Stimulated activated naive CD8-positive, alpha-beta T cell treated with anti-CD3 and anti-CD28 coated beads, Interleukin-15, amount 100 ng/mL, for 72 hours (primary cell): Measurements from ENCODE around the gene SMAD6.
"Not testable (repeated sequence)": the region's sequence is repeated elsewhere in the genome, so short reads cannot be mapped to it uniquely, and the experiment has no call there.

Experiments used
- ATAC-seq: fragments of 150-1000 bp; cut with Tn5 transposase; 2 replicates; pipeline ENCODE4 v1.10.0; 2021; ENCODE audit warnings: mild to moderate bottlenecking, moderate library complexity
- DNase-seq, 2 donors: peaks; one replicate each; pipeline ENCODE4 v3.0.0; 2021 to 2022
- H3K27ac Mint-ChIP-seq, 2 donors: one replicate each; pipeline ENCODE4 v1.8.0; 2022; ENCODE audit warnings: mild to moderate bottlenecking in 2 of 2, mixed read lengths in 2 of 2, moderate library complexity in 2 of 2
- H3K27me3 Mint-ChIP-seq: one replicate; pipeline ENCODE4 v1.8.0; 2022; ENCODE audit warnings: mixed read lengths
- H3K4me1 Mint-ChIP-seq: one replicate; pipeline ENCODE4 v1.8.0; 2022; ENCODE audit warnings: mild to moderate bottlenecking, mixed read lengths
- H3K4me3 Mint-ChIP-seq, 2 donors: one replicate each; pipeline ENCODE4 v1.8.0; 2022; ENCODE audit warnings: mild to moderate bottlenecking in 2 of 2, mixed read lengths in 2 of 2, moderate library complexity in 1 of 2
- H3K9me3 Mint-ChIP-seq, 2 donors: one replicate each; pipeline ENCODE4 v1.8.0; 2022; ENCODE audit warnings: mixed read lengths in 2 of 2

SMAD6 gene

DNA sequence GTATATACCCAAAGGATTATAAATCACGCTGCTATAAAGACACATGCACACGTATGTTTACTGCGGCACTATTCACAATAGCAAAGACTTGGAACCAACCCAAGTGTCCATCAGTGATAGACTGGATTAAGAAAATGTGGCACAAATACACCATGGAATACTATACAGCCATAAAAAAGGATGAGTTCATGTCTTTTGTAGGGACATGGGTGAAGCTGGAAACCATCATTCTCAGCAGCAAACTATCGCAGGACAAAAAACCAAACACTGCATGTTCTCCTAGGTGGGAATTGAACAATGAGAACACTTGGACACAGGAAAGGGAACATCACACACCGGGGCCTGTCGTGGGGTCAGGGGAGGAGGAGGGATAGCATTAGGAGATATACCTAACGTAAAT, 11.1 kb upstream of the SMAD6 start:
- not testable (repeated sequence) for ATAC-seq, H3K27ac Mint-ChIP-seq, DNase-seq, H3K9me3 Mint-ChIP-seq, H3K27me3 Mint-ChIP-seq, H3K4me3 Mint-ChIP-seq
- H3K4me1 Mint-ChIP-seq: peaks cover 12% of the 10 kb centered on the region

- Mint-ChIP-seq H3K27ac (no peak overlapping the region), H3K4me1 (peaks cover 12% of the 10 kb centered on the region), H3K9me3 (no peaks in the 10 kb centered on the region), H3K27me3 (no peaks in the 10 kb centered on the region), H3K4me3 (no peak overlapping the region)
- DNase-seq (no peak), ATAC-seq (no peak)
Measured at GRCh38 chr15:66691727-66692126, 10.3 kb upstream of the SMAD6 start.

GRCh38 chr15:66692391-66692790, 9.6 kb upstream of the SMAD6 start:
- ATAC-seq (no peak), DNase-seq (no peak)
- Mint-ChIP-seq H3K4me3 (no peak overlapping the region), H3K9me3 (no peaks in the 10 kb centered on the region), H3K4me1 (peaks cover 12% of the 10 kb centered on the region), H3K27ac (peak overlapping the region; percentile 38 to 66), H3K27me3 (no peaks in the 10 kb centered on the region)

DNA sequence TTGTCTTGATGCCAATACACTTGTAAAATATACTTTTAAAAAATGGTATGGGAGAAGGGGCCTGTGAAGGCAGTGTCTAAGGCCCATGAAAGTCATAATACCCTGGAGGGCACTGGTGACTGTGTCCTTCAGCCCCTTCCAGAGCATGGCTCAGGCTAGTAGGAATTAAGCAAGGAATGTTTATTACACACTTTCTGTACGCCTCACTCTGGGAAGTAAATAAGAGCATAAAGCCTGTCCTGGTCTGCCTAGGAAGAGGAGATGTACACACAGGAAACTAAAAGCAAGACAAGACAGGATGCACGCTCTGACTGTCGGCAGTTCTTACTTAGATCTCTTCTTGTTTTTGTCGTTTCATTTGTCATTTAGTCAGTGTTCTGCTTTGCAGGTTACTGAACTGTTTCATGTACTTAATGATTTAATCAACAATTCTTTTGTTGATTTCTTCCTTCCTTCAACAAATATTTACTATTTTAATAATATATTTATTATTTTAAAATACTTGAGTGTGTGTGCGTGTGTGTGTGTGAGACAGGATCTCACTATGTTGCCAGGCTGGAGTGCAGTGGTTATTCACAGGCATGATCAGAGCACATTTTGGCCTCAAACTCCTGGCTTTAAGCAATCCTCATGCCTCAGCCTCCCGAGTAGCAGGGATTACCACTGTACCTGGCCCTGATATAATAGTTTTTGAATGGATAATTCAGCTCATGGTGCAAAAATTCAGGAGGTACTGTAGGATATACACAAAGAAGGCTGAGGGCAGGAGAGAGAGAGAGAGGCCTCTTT, 9.0 kb upstream of the SMAD6 start:
- H3K9me3 Mint-ChIP-seq: no peaks in the 10 kb centered on the region
- peak overlapping the region; percentile 90 to 91 for H3K27ac Mint-ChIP-seq
- ATAC-seq (peak; percentile 78), DNase-seq (peak; percentile 9 to 20)
- peaks cover 12% of the 10 kb centered on the region for H3K4me1 Mint-ChIP-seq
- H3K4me3 Mint-ChIP-seq: peak overlapping the region in 1 of 2 donors; percentile 51
- no peaks in the 10 kb centered on the region for H3K27me3 Mint-ChIP-seq

DNA sequence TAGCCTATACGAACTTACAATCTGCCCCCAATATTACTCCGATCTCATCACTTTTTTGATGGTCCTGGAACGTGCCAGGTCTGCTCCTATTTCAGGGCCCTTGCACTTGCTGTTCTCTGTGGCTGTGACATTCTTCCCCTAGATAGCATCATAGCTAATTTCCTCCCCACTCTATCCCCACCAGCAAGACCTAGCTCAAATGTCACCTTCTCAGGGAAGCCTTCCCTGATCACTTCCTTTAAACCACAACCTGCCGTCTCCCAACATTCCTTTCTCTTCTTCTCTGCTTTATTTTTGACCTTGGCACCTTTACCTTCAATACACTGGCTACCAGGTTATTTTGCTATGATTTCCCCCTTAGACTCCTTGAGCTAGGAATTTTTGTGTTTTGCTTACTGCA, 5.3 kb upstream of the SMAD6 start:
- peaks cover 1% of the 10 kb centered on the region for H3K27me3 Mint-ChIP-seq
- DNase-seq: no peak
- no peaks in the 10 kb centered on the region for H3K9me3 Mint-ChIP-seq
- H3K4me3 Mint-ChIP-seq: no peak overlapping the region
- H3K4me1 Mint-ChIP-seq: peaks cover 15% of the 10 kb centered on the region
- H3K27ac Mint-ChIP-seq: no peak overlapping the region
- no peak for ATAC-seq

DNA sequence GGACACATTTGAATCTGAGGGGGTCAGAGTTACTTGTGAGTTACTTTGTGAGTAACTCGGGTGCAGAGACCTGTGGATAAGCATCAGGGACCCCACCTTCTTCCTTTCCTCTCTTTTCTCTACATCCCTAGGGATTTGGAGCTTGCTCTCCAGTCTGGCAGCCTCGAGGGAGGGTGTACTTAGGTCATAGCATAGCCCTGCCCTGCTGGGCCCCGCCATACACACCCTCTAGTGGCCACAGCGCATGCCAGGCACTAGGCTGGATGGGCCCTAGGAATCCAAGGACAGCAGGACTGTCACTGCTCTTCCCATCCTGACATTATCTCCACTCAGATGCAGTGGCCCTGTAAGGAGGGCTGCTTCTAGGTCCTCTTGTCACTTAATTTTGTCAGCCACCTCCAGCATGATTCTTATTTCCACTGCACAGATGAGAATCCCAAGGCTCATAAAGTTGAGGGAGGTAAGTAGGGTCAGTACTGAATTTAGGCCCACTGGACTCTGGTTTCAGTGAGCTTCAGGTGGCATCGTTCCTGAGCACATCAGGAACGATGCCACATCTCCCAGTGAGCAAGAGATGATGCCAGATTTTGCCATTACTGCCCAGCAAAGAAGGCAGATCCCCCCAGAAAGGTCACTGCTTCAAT, 3.6 kb upstream of the SMAD6 start:
- Mint-ChIP-seq H3K9me3 (no peaks in the 10 kb centered on the region), H3K27ac (no peak overlapping the region), H3K27me3 (peaks cover 16% of the 10 kb centered on the region), H3K4me1 (peaks cover 19% of the 10 kb centered on the region), H3K4me3 (no peak overlapping the region)
- DNase-seq (no peak), ATAC-seq (no peak)

- ATAC-seq (no peak), DNase-seq (no peak)
- no peak overlapping the region for H3K4me3 Mint-ChIP-seq
- H3K4me1 Mint-ChIP-seq: peaks cover 17% of the 10 kb centered on the region
- no peaks in the 10 kb centered on the region for H3K9me3 Mint-ChIP-seq
- peaks cover 18% of the 10 kb centered on the region for H3K27me3 Mint-ChIP-seq
- H3K27ac Mint-ChIP-seq: no peak overlapping the region
Measured at GRCh38 chr15:66698971-66699370, 3.1 kb upstream of the SMAD6 start.

GRCh38 chr15:66700412-66700801, 1.6 kb upstream of the SMAD6 start:
- Mint-ChIP-seq H3K9me3 (no peaks in the 10 kb centered on the region), H3K4me1 (peaks cover 25% of the 10 kb centered on the region), H3K27me3 (peaks cover 33% of the 10 kb centered on the region), H3K27ac (no peak overlapping the region), H3K4me3 (peak overlapping the region; percentile 75 to 80)
- ATAC-seq (no peak), DNase-seq (no peak)

DNA sequence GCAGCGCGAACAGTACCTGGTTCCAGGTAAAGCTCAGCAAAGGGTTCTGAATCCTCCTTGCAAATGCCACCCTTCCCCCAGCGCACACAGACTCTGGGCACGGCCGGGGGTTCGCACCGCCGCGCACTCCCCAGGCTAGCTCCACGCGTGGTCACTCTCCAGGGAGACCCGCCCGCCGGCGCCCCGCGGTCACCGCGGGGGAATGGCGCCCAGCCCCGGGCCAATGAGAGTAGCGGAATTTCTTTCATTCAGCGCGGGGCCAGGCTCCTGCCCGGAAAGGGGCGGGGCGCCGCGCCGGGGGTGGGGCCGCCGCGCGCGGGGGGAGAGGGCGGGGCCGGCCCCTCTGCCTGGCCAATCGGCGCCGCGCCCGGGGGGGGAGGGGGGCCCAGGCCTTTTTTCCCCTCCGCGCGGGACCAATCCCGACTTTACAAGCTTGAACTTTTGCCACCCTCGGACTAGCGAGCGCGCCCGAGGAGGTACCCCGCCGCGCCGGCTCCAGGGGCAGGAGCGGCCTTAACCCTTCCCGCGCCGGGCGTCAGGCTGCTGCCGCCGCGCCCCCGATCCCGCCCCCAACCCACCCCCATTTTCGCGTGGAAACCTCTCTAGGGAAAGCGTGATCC, 1.1 kb upstream of the SMAD6 start:
- H3K27ac Mint-ChIP-seq: no peak overlapping the region
- peak; percentile 80 for ATAC-seq
- H3K4me1 Mint-ChIP-seq: peaks cover 25% of the 10 kb centered on the region
- peak overlapping the region; percentile 85 to 100 for H3K4me3 Mint-ChIP-seq
- peaks cover 38% of the 10 kb centered on the region for H3K27me3 Mint-ChIP-seq
- H3K9me3 Mint-ChIP-seq: no peaks in the 10 kb centered on the region
- peak; percentile 84 to 85 for DNase-seq

- H3K27ac Mint-ChIP-seq: peak overlapping the region in 1 of 2 donors; percentile 19
- H3K4me3 Mint-ChIP-seq: peak overlapping the region; percentile 85 to 100
- ATAC-seq (peak; percentile 56), DNase-seq (peak; percentile 48 to 64)
- H3K4me1 Mint-ChIP-seq: peaks cover 25% of the 10 kb centered on the region
- H3K9me3 Mint-ChIP-seq: no peaks in the 10 kb centered on the region
- peaks cover 40% of the 10 kb centered on the region for H3K27me3 Mint-ChIP-seq
Measured at GRCh38 chr15:66701422-66702034, 508 bp upstream of the SMAD6 start.

- Mint-ChIP-seq H3K4me3 (peak overlapping the region; percentile 85 to 100), H3K27ac (no peak overlapping the region)
Measured at GRCh38 chr15:66702787-66703539, 927 bp downstream of the SMAD6 start.

GRCh38 chr15:66703540-66703941, 1.5 kb downstream of the SMAD6 start:
- peaks cover 40% of the 10 kb centered on the region for H3K27me3 Mint-ChIP-seq
- DNase-seq: peak; percentile 16 to 25

More at GRCh38 chr15:66702787-66703539, 927 bp downstream of the SMAD6 start:
- no peak for ATAC-seq
- Mint-ChIP-seq H3K9me3 (no peaks in the 10 kb centered on the region), H3K27me3 (peaks cover 40% of the 10 kb centered on the region), H3K4me1 (peaks cover 25% of the 10 kb centered on the region)
- DNase-seq: peak; percentile 16 to 21

GRCh38 chr15:66704019-66704802, 2.2 kb downstream of the SMAD6 start:
- H3K4me3 Mint-ChIP-seq: peak overlapping the region; percentile 63 to 65
- peaks cover 25% of the 10 kb centered on the region for H3K4me1 Mint-ChIP-seq
- DNase-seq (no peak), ATAC-seq (no peak)
- H3K9me3 Mint-ChIP-seq: no peaks in the 10 kb centered on the region
- H3K27ac Mint-ChIP-seq: no peak overlapping the region
- peaks cover 40% of the 10 kb centered on the region for H3K27me3 Mint-ChIP-seq

More at GRCh38 chr15:66703540-66703941, 1.5 kb downstream of the SMAD6 start:
- H3K9me3 Mint-ChIP-seq: no peaks in the 10 kb centered on the region
- peaks cover 25% of the 10 kb centered on the region for H3K4me1 Mint-ChIP-seq
- H3K4me3 Mint-ChIP-seq: peak overlapping the region in 1 of 2 donors; percentile 65
- no peak for ATAC-seq
- H3K27ac Mint-ChIP-seq: no peak overlapping the region

GRCh38 chr15:66704803-66705153, 2.7 kb downstream of the SMAD6 start:
- Mint-ChIP-seq H3K4me3 (peak overlapping the region in 1 of 2 donors; percentile 63), H3K27ac (no peak overlapping the region), H3K4me1 (peaks cover 25% of the 10 kb centered on the region), H3K9me3 (no peaks in the 10 kb centered on the region), H3K27me3 (peaks cover 40% of the 10 kb centered on the region)
- ATAC-seq (no peak), DNase-seq (no peak)
